HG03196 (cell line): ENCODE measurements around the gene RIPOR1.
A peak's percentile ranks its signal among the peaks of the same experiment; 100 is the strongest.
"Not testable (repeated sequence)": the region's sequence is repeated elsewhere in the genome, so short reads cannot be mapped to it uniquely, and the experiment has no call there.

Experiments
- ATAC-seq: cut with Tn5 transposase; IDR thresholded peaks from one replicate; pipeline ENCODE4 v1.9.1; 2021; ENCODE audit not compliant: unreplicated experiment

RIPOR1 gene

DNA sequence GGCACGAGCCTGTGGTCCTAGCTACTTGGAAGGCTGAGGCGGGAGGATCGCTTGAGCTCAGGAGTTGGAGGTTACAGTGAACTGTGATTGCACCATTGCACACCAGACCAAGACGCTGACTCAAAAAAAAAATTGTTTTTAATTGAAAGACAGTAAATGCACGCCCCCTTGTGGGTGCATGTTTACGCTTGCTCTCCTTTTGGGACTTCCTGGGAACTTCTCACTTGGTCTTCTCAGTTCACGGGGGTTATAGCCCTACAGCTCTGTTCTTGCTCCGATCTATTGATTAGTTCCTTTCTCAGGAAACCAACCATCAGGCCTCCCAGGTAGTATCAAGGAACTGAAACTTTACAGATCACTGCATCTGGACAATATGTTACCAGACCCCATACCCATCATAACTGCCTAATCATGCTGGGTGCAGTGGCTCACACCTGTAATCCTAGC lies 14.2 kb upstream of the RIPOR1 start:
- peak; percentile 46 for ATAC-seq

DNA sequence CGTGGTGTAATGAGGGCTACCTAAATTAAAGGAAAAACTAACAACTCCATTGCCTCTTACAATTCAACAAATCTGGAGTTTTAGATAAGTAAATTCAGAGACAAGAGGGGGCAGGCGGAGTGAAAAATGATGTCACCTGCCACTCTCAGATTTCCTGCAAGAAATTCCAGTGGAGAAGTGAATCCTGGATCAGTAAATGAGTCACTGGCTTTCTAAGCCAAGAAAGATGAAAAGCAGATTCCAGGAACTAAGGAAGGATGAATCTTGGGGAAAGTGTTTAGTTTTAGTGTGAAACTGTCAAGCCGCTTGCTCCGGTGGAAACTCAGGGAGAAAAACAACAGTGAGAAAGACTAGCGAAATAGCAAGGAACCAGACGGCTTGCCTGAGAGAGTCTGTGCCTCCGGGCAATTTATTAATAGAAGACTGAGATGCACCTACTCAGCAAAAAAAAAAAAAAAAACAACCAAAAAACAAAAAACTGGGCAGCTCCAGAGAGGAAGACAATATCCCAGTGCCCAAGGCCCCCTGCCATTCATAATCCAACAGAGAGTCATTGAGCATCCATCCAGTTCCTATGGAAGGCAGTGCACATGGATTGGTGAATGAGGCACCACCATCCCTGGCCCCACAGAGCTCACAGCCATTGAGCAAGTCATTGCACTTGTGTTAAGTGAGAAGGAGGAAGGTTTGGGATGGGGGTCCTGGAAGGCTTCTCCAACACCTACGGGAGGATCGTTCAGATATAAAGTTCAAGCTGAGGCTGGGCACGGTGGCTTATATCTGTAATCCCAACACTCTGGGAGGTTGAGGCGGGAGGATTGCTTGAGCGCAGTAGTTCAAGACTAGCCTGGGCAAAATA lies 12.1 kb upstream of the RIPOR1 start:
- ATAC-seq: no peak

DNA sequence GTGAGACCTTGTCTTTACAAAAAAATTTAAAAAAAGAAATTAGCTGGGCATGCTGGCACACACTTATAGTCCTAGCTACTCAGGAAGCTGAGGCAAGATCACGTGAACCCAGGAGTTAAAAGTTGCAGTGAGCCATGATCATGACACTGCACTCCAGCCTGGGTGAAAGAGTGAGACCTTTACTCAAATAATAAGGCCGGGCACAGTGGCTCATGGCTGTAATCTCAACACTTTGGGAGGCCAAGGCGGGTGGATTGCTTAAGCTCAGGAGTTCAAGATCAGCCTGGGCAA lies 11.5 kb upstream of the RIPOR1 start:
- no peak for ATAC-seq

DNA sequence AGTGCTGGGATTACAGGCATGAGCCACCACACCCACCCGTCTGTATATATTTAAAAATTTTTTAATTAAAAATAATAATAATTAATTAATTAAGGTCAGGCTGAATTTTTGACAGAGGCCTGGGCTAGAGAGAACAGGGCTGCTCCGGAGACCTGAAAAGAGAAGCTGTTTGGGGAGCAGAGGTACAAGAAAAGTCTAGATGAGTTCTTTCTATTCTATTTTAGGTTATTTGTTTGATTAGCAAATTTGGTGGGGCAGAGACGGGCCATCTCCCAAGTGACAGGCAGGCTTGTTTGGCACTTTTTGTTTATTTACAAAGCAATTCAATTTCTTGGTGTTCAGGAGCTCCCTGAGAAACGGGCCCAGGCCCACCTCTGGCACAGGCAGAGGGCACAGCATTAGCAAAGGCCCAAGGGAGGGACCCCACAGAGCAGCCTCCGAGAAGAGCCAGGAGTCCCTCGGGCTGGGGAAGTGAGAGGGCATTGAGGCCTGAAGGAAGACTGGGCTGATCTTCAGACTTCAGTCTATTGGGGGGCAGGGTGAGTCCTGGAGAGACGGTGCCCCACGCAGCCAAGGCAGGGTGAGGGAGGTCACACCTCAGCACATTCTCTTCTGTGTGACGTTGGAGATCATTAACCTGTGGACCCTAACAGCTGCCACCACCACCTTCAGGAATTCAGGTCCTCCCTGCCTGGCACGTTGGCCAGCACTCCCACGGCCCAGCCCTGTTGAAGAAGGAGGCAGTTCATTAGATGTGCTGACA lies 10.8 kb upstream of the RIPOR1 start:
- ATAC-seq: peak; percentile 41

DNA sequence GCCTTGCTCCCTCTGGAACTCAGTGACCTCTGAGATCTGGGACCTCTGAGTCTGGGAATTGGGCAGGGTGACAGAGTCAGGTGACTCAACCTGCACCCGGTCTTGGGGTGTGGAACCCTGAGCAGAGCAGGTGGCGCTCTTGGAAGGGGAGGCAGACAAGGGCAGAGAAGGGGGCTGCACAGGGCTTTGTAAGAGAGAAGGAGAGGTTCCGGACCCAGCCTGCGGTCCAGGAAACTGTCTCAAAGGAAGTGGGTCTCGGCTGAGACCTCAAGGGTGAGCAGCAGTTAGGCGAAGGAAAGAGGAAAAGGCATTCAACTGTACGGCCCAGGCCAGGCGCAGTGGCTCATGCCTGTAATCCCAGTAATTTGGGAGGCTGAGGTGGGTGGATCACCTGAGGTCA lies 10.0 kb upstream of the RIPOR1 start:
- no peak for ATAC-seq

DNA sequence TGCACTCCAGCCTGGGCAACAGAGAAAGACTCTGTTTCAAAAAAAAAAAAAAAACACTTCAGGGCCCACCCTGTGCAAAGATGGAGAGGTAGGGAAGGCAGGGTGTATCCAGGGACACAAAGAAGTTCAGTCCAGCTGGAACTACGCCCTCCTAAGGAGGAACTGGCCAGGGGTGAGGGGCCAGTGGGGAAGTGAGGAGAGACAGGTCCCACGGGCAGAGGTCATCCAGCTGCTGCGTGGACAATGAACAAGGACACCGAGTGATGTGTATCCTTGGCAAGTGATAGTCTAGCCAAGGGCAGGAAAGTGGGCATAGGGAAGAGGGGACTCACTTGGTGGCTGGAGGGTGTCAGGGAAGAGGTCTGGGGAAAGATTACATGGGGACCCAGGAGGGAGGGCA lies 9.4 kb upstream of the RIPOR1 start:
- no peak for ATAC-seq

DNA sequence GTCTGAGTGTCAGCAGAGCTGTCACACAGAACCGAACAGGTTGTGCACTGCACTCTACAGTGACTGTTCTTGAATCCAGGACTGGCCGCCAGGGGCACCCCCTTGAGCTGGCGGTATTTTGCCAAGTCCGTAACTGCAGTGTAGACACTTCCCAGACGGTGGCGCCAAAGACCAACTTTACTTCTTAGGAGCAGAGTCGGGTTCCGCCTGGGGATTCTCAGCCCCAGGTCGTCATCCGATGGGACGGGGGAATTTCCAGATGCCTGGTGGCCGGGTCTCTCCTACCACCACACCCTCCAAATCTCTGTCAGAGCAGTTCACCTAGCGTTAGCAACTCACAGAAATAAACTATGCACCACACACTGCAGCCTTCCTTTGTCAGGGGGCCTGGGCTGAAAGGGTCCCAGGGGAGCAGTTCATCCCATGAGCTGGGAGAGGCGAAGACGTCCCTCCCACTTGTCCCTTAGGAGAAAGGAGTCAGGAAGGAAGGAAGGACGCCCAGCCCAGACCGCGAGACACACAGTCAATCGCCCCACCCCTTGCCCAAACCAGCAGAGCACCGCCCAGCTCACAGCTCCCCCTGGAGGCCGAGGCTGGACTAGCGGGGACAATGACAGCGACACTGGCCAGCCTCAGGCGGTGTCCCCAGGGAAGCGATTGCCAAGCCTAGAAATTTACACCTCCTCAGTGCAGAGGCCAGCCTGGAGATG lies 7.4 kb upstream of the RIPOR1 start:
- ATAC-seq: peak; percentile 60

DNA sequence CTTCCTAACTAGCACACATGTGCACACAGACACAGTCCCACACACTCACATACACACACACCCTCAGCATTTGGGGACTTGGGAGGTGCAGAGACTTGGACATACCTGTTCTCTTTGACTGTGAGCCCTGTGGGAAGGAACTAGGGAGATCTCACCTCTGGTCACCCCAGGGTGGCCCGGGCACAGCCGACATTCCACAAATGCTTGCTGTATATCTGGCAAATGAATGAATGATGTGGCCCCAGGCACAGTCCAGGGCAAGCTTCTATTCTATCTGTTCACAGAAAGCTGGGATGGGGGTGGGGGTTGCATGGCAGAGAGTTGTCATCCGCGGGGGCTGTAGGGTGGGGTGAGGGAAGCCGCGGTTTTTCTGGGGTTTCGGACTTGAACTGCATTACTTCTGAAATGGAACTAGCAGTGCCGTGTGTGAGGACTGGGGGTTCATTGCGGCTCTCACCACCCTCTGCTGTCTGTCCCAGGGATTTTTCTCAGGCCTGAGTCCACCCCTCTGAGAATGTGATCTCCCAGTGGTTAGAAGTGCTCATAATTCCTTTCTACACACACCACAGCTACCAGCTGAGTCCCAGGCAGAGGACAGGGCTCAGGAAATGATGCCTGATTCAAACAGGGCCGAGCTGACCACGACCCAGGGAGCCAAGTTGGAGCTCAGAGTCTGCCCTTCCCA lies 3.3 kb upstream of the RIPOR1 start:
- no peak for ATAC-seq

DNA sequence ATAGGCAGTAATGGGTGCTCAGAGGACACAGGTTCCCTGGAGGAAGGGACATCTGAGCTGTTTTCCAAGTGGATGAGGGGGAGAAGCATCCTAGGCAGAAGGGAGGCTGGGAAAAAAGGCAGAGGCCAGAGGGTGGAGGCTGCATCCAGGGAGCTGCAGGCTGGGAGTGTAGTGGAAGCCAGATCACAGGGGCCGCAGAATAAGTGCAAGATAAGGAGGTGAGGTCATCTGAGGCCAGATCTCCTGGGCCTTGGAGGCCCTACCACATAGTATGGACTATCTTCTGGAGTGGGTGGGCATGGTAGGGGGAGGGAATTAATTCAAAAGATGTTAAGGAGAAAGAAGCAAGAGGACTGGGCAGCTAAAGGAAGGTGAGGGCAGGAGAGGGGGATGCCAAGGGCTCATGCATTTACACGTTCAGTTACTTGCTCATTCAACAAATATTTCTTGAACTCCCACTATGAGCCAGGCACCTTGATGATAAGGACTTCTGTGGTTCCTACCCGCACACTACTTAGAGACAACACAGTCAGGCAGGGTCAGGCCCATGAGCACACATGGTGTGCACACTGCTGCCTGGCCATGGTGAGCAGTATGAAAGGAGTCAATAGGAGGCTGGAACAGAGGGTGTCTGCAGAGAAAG lies 2.4 kb upstream of the RIPOR1 start:
- ATAC-seq: no peak

DNA sequence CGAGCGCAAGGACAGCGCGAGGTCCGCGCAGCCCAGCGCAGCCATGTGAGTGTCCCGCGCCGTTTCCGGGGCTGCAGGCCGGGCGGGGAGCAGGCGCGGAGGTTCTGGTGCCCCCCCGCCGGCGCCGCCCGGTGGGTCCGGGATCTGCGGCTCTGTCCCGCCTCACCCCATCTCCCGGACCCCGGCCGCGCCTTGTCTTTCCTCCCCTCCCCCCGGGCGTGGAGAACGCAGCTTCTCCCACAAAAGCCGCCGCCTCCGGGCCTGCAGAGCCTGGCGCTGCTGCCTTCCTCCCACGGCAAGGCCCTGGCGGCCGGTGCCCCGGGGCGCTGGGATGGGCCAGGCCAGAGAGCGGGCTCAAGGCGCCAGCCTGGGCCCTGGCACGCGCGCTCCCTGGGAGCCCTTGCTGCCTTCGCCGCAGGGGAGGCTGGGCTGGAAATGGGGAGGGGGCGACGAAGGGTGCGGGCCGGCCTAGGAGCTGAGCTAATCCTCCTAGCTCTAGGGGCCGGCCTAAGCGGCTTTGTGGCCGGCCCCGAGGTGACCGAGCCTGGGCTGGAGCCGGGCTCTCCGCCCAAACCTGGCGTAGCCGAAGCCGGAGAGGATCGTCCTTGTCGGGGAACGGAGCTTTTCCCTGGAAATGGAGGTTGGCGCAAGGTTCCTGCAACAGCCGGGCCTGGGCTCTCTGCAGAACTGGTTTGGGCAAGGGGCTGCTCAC lies 397 bp downstream of the RIPOR1 start:
- no peak for ATAC-seq

DNA sequence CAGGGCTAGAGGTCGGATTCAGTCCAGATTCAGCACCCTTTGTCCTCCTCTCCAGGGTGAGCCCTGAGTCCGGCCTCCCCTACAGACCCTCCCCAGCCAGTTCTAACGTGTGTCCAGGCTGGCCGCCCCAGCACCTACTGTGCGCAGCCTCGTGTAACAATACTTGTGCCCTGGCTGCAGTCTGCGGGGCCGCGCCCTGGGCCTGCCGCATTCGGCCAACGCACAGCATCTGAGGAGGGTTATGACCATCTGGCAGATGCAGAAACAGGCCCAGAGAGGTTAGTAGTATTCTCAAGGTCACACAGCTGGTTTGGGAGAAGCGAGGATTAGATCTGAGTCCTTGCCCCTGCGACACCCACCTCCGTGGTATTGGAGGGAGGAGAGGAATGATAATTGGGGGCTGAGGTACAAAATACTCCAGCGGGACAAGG lies 968 bp downstream of the RIPOR1 start:
- ATAC-seq: no peak

DNA sequence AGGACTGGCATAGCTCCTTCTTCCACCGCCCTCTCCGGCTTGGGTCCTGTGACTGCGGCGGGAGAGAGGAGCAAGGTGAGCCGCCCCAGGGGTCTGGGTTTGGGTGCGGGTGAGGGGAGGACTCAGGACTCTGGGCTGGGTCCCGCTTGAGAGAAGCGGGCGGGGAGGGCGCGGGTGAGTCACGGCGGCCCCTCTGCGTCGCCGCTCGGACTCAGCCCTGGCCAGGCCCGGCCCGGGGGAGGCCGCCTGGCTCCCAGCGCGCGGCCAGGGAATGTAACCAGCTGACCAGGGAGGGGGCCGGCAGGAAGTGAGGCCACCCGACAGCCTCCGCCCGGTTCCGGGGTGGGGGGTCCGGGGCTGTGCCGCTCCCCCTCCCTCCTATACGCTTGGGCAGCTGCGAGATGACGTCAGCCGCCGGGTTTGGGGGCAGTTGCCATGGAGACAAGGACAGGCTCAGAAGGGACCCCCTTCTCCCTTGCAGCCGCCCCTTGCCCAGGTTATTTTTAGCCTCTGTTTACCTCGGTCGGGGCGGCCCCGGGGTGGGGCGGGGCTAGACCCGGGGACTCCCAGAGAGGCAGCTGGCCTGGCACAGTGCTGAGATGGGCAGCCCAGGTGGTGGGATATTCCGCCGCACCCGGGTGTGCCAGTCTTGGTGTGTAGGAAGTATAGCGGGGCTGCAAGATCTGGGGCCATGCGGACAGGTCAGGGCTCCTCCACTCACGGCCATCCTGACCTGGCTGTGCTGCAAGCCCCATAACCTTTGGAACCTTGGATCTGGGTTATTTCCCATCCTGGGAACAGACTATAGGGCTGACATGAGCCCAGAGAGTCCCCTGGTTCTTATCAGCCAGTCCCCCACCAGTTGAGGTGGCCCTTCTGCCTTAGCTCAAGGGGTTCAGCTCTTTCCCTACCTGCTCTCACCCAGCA lies 1.6 kb downstream of the RIPOR1 start:
- ATAC-seq: peak; percentile 50

DNA sequence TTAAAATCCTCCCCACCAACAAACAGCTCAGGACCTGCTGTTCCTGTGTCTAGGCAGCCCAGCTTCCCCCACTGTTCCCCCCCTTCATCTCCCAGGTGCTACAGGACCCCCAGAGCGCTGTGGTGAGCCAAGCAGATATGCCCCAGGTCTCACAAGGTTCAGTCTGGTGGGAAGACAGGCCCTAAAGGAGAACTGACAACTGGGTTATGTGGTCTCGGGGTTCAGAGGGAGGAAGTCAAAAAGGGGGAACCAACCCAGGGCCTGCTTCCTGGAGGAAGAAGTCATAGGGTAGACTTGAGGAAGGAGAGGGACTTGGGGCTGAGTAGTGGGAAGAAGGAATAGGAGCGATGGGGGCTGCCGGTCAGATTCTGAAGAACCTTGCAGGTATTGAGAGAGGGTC lies 2.6 kb downstream of the RIPOR1 start:
- no peak for ATAC-seq

DNA sequence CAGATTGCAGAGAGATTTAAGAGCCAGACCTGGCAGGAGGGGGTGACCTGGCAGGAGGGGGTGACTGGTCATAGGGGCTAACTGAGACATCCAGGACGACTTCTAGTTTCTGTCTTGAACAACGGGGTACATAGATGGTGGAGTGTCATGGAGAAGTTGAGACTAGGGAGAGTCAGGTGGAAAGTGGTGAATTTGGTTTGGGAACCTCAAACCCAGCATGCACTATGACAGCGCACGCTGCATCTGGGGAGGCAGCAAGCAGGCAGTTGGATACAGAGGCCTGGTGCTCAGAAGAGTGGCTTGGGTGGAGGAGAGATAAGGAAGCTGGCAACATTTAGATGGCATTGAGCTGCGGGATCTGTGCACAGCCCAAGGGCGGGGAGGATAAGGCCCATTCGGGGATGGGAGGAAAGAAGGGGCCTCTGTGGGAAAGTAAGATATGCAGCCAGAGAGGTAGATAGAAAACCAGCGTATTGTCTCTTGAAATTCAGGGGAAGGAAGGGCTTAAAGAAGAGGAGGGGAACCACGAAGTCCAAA lies 4.5 kb downstream of the RIPOR1 start:
- ATAC-seq: no peak

DNA sequence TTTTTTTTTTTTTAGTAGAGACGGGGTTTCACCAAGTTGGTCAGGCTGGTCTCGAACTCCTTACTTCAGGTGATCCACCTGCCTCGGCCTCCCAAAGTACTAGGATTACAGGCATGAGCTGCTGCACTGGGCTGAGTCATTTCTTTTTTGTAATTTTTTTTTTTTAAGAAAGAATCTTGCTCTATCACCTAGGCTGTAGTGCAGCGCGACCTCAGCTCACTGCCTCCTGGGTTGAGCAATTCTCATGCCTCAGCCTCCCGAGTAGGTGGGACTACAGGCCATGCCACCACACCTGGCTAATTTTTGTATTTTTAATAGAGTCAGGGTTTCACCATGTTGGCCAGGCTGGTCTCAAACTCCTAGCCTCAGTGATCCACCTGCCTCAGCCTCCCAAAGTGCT lies 5.4 kb downstream of the RIPOR1 start:
- not testable (repeated sequence) for ATAC-seq

DNA sequence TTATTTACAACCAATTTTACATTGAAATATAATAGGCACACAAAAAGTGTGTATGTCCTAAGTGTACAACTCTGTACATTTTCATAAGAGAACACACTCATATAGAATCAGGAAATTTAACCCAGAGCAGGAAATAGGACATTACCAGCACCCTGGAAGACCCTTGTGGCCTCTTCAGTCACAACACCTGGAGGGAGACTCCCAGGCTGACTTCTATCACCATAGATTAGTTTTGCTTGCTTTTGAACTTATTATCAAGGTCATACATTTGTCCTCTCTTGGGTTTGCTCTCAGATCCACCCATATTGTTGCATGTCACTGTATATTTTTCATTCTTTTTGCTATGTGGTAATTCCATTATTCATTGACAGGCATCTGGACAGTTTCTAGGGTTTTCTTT lies 5.8 kb downstream of the RIPOR1 start:
- ATAC-seq: no peak

DNA sequence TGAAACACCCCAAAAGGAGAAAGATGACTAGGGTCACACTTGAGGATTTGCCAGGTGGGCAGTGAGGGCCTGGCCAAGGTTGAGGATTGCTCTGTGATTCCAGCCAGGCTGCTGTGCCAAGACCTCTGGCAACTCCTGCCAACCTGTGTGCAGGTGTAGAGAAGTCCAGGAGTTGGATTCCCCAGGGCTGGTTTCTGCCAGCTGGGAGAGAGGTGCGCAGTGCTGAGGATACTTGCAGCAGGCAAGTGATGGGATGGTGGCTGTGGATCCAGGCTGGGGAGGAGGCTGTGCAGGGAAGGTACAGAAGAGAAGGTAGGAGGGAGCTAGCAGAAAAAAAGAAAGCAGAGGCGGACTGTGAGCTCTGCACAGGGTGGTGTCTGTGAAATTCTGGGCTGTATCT lies 6.6 kb downstream of the RIPOR1 start:
- no peak for ATAC-seq

DNA sequence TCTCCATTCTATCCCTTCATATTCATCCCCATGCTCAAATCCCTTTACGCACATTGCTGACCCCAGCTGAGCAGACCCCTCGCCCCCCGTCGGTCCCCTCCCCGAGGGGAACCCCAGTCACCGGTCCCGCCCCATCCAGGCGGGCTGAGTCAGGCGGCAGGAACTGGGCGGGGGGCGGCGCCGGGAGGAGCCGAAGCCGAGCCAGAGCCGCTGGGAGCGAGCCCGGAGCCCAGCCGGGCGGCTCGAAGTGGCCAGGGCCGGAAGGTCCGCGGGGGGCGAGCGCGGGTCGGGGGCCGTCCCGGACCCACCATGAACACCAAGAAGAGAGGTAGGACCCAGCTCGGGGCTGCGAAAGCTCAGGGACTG lies 8.6 kb downstream of the RIPOR1 start:
- peak; percentile 36 for ATAC-seq
